Measurements from ENCODE around the gene TIMM13.
A peak's percentile ranks its signal among the peaks of the same experiment; 100 is the strongest.
"Not testable (repeated sequence)": the region's sequence is repeated elsewhere in the genome, so short reads cannot be mapped to it uniquely, and the experiment has no call there.

Gene TIMM13

DNA sequence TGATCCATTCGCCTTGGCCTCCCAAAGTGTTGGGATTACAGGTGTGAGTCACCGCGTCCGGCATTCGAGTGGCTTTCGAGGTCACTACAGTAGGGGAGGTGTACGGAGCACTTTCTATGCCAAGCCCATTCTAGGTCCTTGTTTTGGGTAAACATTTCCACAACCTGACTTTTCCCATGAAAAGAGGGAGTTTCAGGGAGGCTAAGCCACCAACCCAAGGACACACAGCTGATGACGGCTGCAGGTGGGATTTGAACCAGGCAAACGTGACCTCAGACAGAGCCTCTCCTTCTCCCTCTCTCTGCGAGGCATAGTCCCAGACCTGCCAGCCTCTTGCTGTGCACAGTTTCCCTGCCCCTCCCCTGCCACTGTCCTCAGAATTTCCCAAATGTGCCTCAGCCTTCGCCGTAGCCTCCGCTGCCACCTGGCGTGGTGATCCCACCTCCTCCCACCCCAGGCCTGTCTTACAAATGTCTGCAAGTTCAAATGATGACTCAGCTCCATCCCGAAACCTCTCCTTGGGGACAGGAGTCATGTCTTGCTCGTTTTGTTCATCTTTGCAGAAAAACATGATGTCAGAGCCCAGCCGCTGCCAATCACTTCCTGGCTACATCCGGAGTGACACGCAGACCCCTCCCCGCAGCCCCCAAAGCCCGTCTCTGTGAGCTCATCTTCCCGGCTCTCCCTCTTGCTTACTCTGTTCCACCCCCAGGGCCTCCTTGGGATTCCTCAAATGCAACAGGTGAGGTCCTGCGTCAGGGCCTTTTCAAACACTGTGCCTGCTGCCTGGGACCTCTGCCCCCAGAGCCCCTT lies 41.9 kb upstream of the TIMM13 start:
- TF ChIP-seq, protein P1, sequence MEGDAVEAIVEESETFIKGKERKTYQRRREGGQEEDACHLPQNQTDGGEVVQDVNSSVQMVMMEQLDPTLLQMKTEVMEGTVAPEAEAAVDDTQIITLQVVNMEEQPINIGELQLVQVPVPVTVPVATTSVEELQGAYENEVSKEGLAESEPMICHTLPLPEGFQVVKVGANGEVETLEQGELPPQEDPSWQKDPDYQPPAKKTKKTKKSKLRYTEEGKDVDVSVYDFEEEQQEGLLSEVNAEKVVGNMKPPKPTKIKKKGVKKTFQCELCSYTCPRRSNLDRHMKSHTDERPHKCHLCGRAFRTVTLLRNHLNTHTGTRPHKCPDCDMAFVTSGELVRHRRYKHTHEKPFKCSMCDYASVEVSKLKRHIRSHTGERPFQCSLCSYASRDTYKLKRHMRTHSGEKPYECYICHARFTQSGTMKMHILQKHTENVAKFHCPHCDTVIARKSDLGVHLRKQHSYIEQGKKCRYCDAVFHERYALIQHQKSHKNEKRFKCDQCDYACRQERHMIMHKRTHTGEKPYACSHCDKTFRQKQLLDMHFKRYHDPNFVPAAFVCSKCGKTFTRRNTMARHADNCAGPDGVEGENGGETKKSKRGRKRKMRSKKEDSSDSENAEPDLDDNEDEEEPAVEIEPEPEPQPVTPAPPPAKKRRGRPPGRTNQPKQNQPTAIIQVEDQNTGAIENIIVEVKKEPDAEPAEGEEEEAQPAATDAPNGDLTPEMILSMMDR (conservative IDR thresholded peaks at IDR 0.05) = no peak
- no peak overlapping the region for H3K27ac ChIP-seq

DNA sequence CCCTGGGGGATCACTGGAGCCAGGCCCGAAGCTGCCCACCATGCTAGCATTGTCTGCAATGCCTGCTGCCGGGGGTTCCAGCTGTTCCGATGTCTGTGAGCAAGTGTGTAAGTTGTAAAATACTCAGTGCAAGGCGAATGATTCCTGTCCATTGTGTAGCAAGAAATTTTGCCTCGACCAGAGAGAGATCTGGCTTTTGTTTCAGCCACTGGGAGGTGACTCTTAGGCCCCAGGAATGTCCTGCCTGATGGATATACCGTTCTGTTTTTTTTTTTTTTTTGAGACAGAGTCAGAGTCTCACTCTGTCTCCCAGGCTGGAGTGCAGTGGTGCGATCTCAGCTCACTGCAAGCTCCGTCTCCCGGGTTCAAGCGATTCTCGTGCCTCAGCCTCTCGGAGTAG lies 41.2 kb upstream of the TIMM13 start:
- no peak overlapping the region for H3K27ac ChIP-seq
- TF ChIP-seq, protein P1 (conservative IDR thresholded peaks at IDR 0.05) = no peak

DNA sequence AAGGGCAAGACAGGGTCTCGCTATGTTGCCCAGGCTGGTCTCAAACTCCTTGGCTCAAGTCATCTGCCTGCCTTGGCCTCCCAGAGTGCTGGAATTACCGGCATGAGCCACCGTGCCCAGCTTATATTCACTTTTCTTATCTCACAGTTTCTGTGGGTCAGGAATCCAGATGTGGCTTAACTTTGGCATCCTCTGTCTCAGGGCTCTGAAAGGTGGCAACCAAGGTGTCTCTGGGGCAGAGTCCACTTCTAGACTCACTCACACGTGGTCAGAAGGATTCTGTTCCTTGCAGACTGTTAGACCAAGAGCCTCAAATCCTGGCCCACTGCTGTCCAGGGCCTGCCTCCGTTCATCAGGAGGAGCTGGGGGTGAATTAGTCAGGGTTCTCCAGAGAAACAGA lies 37.0 kb upstream of the TIMM13 start:
- H3K27ac ChIP-seq = no peak overlapping the region

DNA sequence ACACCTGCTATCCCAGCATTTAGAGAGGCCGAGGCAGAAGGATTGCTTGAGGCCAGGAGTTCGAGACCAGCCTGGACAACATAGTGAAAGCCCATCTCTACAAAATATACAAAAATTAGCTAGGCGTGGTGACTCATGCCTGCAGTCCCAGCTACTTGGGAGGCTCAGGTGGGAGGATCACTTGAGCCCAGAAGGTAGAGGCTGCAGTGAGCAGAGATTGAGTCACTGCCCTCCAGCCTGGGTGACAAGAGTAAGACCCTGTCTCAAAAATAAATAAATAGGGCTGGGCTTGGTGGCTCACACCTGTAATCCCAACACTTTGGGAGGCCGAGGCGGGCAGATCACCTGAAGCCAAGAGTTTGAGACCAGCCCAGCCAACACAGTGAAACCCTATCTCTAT lies 36.3 kb upstream of the TIMM13 start:
- not testable (repeated sequence) for H3K27ac ChIP-seq

More for the DNA sequence above, 37.0 kb upstream of the TIMM13 start:
- TF ChIP-seq, protein P1 (conservative IDR thresholded peaks at IDR 0.05) = no peak

DNA sequence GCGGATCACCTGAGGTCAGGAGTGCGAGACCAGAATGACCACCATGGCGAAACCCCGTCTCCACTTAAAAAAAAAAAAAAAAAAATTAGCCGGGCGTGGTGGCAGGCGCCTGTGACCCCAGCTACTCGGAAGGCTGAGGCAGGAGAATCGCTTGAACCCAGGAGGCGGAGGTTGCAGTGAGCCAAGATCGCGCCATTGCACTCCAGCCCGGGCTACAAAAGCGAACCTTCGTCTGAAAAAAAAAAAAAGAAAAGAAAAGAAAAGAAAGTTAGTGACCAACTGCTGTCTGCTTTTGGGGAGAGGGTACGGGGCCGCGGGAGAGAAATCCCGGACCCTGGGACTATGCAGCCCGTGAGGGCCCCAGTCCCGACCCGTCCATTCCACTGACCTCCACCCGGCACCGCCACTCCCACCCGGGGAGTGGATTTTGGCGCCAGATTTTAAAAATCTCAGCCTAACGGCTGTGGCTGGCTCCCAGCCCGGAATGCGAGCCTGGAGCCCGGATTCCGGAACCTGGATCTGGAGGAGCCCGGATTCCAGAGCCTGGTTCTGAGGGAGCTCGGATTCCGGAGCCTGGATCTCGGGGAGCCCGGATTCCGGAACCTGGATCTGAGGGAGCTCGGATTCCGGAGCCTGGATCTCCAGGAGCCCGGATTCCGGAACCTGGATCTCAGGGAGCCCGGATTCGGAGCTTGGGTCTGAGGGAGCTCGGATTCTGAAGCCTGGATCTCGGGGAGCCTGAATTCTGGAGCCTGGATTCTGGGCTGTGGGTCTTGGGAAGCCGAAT lies 35.4 kb upstream of the TIMM13 start:
- TF ChIP-seq, protein P1 (conservative IDR thresholded peaks at IDR 0.05) = no peak
- no peak overlapping the region; the same call in 1 of the 2 replicates for H3K27ac ChIP-seq

DNA sequence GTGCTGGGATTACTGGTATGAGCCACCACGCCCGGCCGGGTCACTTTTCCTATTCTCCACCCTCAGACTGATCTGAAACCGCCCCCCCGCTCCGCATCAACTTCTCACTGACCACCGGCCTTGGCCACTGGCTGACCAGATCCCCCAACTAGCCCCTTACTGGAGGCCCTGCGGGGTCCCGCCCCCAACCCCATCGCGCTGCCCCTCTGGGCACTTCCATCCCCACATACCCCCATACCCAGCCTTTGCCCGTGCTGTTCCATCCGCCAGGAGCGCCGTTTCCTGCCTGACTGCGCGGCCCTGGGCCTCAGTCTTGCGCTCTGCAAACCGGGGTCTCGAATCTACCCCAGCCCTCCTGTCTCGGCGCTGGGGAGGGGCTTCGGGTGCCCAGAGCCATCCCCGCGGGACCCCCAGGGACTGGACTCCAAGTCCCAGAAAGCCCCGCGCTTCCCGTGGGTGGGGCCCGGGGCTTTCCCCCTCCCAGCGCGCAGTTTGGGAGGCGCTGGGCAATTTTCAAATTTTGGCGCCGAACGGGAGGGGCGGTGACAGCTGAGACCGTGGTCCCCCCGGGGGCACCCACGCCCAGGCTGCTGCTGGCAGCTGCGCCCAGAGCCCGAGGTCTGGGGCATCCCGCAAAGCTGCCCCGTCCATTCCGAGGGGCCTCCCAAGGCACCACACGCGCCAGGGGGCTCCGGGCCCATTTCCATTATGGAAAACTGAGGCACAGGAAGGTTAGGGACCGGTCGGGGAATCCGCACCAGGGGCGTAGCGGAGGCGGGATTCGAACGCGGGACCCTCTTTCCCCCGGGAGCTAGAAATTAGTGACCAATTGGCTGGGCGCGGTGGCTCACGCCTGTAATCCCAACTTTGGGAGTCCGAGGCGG lies 34.6 kb upstream of the TIMM13 start:
- TF ChIP-seq, protein P1 (conservative IDR thresholded peaks at IDR 0.05) = 0 out of 2 replicates have a peak, but pooled peaks have one; percentile 14
- peak overlapping the region; percentile 34; the same call in 1 of the 2 replicates for H3K27ac ChIP-seq

DNA sequence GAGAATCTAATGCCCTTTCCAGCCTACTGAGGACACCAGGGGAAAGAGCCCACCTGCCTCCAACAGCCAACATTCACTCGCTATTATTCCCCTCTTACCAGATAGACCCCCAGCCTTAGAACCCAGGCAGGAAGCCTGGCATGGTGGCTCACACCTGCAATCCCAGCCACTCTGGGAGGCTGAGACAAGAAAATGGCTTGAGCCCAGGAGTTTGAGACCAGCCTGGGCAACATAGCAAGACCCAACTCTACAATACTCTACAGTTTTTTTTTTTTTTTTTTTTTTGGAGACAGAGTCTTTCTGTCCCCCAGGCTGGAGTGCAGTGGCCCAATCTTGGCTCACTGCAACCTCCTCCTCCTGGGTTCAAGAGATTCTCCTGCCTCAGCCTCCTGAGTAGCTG lies 32.9 kb upstream of the TIMM13 start:
- H3K27ac ChIP-seq = no peak overlapping the region
- TF ChIP-seq, protein P1 (conservative IDR thresholded peaks at IDR 0.05) = no peak

DNA sequence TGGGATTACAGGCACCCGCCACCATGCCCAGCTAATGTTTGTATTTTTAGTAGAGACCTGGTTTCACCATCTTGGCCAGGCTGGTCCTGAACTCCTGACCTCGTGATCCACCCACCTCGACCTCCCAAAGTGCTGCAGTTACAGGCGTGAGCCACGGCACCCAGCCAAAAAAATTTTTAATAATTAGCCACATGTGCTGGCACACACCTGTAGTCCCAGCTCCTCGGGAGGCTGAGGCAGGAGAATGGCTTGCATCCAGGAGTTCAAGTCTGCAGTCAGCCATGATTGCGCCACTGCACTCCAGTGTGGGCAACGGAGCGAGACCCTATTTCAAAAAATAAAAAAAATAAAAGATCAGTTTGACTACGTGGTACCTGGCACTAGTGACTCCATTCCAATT lies 31.4 kb upstream of the TIMM13 start:
- H3K27ac ChIP-seq = not testable (repeated sequence)
